Spleen (tissue), 7 donors: Measurements from ENCODE around the gene PHLDB2.

Experiments used
- CTCF ChIP-seq, 11 experiments: fragments of 200-600 bp in 7 of 11; fragments of 450-650 bp in 4 of 11; sonication (generic) in 4 of 11; IDR thresholded peaks in 8 of 11; conservative IDR thresholded peaks in 3 of 11; 1 replicate in 7 of 11; 2 replicates in 4 of 11; pipeline versions ENCODE4 v1.4.0 to v1.8.0; 2016 to 2021; ENCODE audit warnings: antibody characterized with exemption in 11 of 11, inconsistent platforms in 4 of 11, mild to moderate bottlenecking in 1 of 11
- POLR2AphosphoS5 ChIP-seq, 3 donors: sonication (generic); formaldehyde crosslinking; IDR thresholded peaks; one replicate each; pipeline ENCODE4 v1.5.1; 2017; ENCODE audit warnings: antibody characterized with exemption in 3 of 3
- donor health status: DM: no; HTN: no; CAD: no; lungs with moderate emphysema.
- donor health status: DM: no; HTN: no; CAD: no.
- donor health status: DM: no; HTN: no; CAD: no.

GRCh38 chr3:111881480-111881879 is 22.4 kb downstream of the PHLDB2 start:
- TF ChIP-seq CTCF (IDR thresholded peaks at IDR 0.05 in 8 of 11, conservative IDR thresholded peaks at IDR 0.05 in 3 of 11), result no peak
- no peak for TF ChIP-seq POLR2AphosphoS5 (IDR thresholded peaks at IDR 0.05)
